ENCODE measurements around the gene KLHL18. TPM values are rescaled to one million over a fixed set of nuclear protein-coding genes. Genes with fewer than 3 reads are reported as not detected.
A peak's percentile ranks its signal among the peaks of the same experiment; 100 is the strongest.
"Not testable (repeated sequence)": the region's sequence is repeated elsewhere in the genome, so short reads cannot be mapped to it uniquely, and the experiment has no call there.

KLHL18 gene
- polyA plus RNA-seq (2013, experiment 1 of 2): 15.4 TPM
- 10.9 TPM for polyA plus RNA-seq (2013, experiment 2 of 2)

DNA sequence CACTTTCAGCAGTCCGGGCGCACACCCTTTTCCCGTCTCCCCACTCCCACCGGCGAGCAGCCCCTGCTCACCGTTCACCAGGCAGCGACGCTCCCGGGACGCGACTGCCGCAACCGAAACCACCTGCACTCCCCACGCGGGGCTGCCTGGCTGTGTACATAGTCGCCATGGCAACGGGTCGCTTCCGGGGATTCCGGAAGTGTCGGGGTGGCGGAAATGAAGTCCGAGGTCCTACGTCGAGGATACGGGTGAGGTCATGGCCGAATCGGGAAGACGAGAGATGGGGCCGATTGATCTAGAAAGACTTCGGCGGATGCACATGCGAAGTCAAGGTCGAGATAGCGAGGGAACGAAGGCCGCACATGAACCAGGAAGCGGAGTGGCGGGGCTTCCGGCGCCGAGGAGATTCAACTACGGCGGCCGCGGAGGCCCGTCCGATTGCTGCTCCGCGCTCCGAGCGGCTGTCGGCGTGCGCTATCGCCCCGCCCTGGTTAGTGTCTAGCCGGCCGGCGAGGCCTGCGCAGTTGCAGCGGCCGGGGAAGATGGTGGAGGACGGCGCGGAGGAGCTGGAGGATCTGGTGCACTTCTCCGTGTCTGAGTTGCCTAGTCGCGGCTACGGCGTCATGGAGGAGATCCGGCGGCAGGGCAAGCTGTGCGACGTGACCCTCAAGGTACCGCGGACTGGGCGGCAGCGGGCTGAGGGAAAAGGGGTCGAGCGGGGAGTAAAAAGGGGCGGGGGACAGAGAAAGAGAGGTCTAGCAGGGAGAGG lies at the start of gene KLHL18, which contains the start of gene KIF9:
TSS of gene KLHL18 (plus strand) at position 521 of the 769 bp plus-strand sequence. CDS start at position 543, 22 bp downstream.
TSS of gene KIF9 (minus strand) at position 376 of the 769 bp plus-strand sequence. CDS start 5,425 bp downstream, outside the sequence.
- 0% methylated on average over 71 of the region's 82 CpGs for WGBS, 2 experiments (ENCODE audit: insufficient coverage in 2 of 2)
- Histone ChIP-seq H3K27ac (ENCODE audit: low read depth, low read length, severe bottlenecking) (peak within 1 kb of the TSS; percentile 97), H3K36me3 (ENCODE audit: control insufficient read depth, insufficient read depth, low read length) (peaks cover 16% of the 10 kb centered on the region)

DNA sequence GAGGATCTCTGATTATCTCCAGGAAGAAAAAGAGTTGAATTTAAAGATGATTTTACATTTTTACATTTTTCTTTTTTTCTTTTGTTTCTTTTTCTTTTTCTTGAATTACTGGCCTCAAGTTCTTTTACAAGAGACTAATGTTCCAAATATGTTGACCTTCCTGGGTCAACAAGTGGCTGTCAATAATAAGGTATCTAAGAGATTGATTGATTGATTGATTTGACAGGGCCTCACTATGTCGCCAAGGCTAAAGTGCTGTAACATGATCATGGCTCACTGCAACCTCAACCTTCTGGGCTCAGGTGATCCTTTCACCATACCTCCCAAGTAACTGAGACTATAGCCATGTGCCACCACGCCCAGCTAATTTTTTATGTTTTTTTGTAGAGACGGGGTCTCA lies 44.7 kb upstream of the KLHL18 start:
- Histone ChIP-seq H3K9me3 (ENCODE audit: control insufficient read depth, low read length) (no peaks in the 10 kb centered on the region), H3K4me1 (ENCODE audit: control insufficient read depth, insufficient read depth, low read length, poor library complexity, severe bottlenecking) (peaks cover 9% of the 10 kb centered on the region), H3K36me3 (ENCODE audit: control insufficient read depth, insufficient read depth, low read length) (no peaks in the 10 kb centered on the region), H3K4me3 (ENCODE audit: extremely low read depth, insufficient read depth, low read length, poor library complexity, severe bottlenecking) (no peak overlapping the region), H3K27ac (ENCODE audit: low read depth, low read length, severe bottlenecking) (no peak overlapping the region)
- 100% methylated on average over 1 of the region's 3 CpGs for WGBS, 2 experiments (ENCODE audit: insufficient coverage in 2 of 2)

More for the DNA sequence above, at the start of gene KLHL18, which contains the start of gene KIF9:
- H3K4me3 ChIP-seq (ENCODE audit: extremely low read depth, insufficient read depth, low read length, poor library complexity, severe bottlenecking): peak within 1 kb of the TSS; percentile 98
- peaks cover 5% of the 10 kb centered on the region for H3K4me1 ChIP-seq (ENCODE audit: control insufficient read depth, insufficient read depth, low read length, poor library complexity, severe bottlenecking)
- H3K9me3 ChIP-seq (ENCODE audit: control insufficient read depth, low read length): no peaks in the 10 kb centered on the region

DNA sequence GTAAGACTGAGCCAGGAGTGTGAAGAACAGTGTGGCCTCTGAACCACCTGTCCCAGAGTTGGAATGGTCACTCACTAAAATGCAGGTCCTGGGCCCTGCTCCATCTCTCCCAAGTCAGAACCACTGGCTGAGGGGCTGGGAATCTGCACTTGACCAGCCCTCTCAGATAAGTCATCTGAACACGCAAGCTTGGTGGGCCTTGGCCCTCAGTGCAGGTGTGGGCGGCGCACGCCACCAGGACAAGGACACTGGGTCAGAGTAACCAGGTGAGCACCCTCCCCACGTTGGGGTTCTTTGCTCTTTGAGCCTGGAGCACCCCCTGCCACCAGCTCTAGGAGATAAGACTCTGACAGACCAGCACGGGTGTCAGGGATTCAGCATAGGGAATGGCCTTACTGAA lies 42.8 kb upstream of the KLHL18 start:
- H3K4me3 ChIP-seq (ENCODE audit: extremely low read depth, insufficient read depth, low read length, poor library complexity, severe bottlenecking): no peak overlapping the region
- no peak overlapping the region for H3K27ac ChIP-seq (ENCODE audit: low read depth, low read length, severe bottlenecking)
- no peaks in the 10 kb centered on the region for H3K9me3 ChIP-seq (ENCODE audit: control insufficient read depth, low read length)
- H3K36me3 ChIP-seq (ENCODE audit: control insufficient read depth, insufficient read depth, low read length): no peaks in the 10 kb centered on the region
- H3K4me1 ChIP-seq (ENCODE audit: control insufficient read depth, insufficient read depth, low read length, poor library complexity, severe bottlenecking): peaks cover 7% of the 10 kb centered on the region
- WGBS, 2 experiments (ENCODE audit: insufficient coverage in 2 of 2): 86 to 100% methylated on average over 5 to 6 of the region's 6 CpGs

DNA sequence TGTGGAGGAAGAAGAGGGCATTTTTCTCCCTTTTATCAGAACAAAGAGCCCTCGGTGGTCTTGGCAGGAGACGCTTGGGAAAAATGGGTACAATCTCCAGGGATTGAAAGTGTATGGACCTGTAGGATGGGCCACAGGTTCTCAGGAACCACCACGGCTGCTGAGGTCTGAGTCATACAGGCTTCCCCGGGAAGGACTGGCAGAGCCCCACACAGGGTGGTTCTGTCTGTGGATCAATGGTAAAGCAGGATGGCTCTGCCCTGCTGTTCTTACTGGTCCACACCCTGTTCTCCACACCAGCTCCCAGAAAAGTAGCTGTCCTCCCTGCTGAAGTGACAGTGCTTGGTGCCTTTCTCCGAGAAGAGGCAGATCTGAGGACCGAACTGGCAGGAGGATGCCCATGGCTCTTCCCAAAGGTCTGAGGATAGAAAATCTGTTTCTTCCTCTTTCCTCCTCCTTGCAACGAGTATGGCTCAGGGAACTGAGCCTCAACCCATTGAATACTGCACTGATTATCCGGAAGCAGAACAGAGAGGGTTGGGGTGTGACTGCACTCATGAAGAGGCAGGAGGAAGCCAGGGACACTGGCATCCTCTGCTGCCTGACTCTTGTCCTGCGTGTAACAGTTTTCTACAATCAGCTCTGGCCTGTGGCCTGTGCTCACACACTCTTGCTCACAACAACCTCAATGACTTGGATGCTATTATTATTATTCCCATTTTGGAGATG lies 39.2 kb upstream of the KLHL18 start:
- WGBS, 2 experiments (ENCODE audit: insufficient coverage in 2 of 2): 88 to 91% methylated on average over 7 of the region's 9 CpGs
- H3K4me1 ChIP-seq (ENCODE audit: control insufficient read depth, insufficient read depth, low read length, poor library complexity, severe bottlenecking): no peaks in the 10 kb centered on the region
- no peaks in the 10 kb centered on the region for H3K36me3 ChIP-seq (ENCODE audit: control insufficient read depth, insufficient read depth, low read length)
- no peak overlapping the region for H3K27ac ChIP-seq (ENCODE audit: low read depth, low read length, severe bottlenecking)
- H3K4me3 ChIP-seq (ENCODE audit: extremely low read depth, insufficient read depth, low read length, poor library complexity, severe bottlenecking): no peak overlapping the region
- no peaks in the 10 kb centered on the region for H3K9me3 ChIP-seq (ENCODE audit: control insufficient read depth, low read length)

DNA sequence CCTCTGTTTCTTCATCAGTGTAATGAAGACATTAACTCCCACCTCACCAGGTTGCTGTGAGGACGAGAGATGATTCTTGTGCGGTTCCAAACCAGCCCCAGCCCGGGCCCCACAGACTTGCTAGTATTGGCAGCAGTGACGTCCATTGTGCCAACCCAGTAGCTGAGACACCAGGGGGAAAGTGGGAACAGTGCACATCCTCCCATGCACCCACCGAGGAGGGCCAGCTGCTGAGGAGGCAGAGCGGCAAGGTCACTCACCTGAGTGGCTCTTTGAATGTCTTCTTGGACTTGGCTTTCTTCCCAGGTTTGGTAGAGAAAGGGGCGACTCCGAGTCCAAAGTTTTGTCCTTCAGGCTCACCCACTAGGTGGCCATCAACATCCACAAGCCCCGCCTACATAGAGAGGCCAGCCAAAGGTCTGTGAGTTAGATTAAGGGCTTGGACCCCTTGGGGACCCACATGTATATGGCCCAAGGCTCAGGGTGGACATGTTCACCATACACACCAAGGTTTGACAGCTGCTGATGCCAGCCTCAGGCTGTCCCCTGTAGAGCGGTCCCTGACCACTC lies 38.1 kb upstream of the KLHL18 start:
- 94% methylated on average over 7 to 8 of the region's 10 CpGs for WGBS, 2 experiments (ENCODE audit: insufficient coverage in 2 of 2)

DNA sequence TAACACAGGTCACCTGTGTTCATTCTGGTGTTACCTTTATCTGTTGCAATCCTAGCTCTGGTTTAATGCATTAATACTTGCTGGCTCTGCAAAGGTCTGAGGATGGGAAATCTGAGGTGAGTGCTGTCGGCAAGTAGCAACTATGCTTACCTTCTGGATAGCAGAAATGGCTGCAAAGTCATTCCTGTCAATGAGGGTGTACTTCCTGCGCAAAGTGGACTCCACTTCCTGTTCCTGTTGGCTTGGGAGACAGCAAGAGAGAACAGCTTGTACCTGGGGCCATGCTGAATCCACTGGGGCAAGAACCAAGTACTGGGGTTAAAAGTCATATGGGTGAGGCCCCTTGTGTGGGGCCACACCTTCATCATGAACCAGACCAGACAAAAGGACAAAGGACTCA lies 37.5 kb upstream of the KLHL18 start:
- no peaks in the 10 kb centered on the region for H3K36me3 ChIP-seq (ENCODE audit: control insufficient read depth, insufficient read depth, low read length)
- no peaks in the 10 kb centered on the region for H3K9me3 ChIP-seq (ENCODE audit: control insufficient read depth, low read length)
- no peak overlapping the region for H3K4me3 ChIP-seq (ENCODE audit: extremely low read depth, insufficient read depth, low read length, poor library complexity, severe bottlenecking)
- WGBS, 2 experiments (ENCODE audit: insufficient coverage in 2 of 2): 90 to 96% methylated on average over 2 of the region's 2 CpGs
- no peaks in the 10 kb centered on the region for H3K4me1 ChIP-seq (ENCODE audit: control insufficient read depth, insufficient read depth, low read length, poor library complexity, severe bottlenecking)
- H3K27ac ChIP-seq (ENCODE audit: low read depth, low read length, severe bottlenecking): no peak overlapping the region

More for the DNA sequence above, 38.1 kb upstream of the KLHL18 start:
- Histone ChIP-seq H3K9me3 (ENCODE audit: control insufficient read depth, low read length) (no peaks in the 10 kb centered on the region), H3K4me1 (ENCODE audit: control insufficient read depth, insufficient read depth, low read length, poor library complexity, severe bottlenecking) (no peaks in the 10 kb centered on the region), H3K27ac (ENCODE audit: low read depth, low read length, severe bottlenecking) (no peak overlapping the region), H3K36me3 (ENCODE audit: control insufficient read depth, insufficient read depth, low read length) (no peaks in the 10 kb centered on the region), H3K4me3 (ENCODE audit: extremely low read depth, insufficient read depth, low read length, poor library complexity, severe bottlenecking) (no peak overlapping the region)

DNA sequence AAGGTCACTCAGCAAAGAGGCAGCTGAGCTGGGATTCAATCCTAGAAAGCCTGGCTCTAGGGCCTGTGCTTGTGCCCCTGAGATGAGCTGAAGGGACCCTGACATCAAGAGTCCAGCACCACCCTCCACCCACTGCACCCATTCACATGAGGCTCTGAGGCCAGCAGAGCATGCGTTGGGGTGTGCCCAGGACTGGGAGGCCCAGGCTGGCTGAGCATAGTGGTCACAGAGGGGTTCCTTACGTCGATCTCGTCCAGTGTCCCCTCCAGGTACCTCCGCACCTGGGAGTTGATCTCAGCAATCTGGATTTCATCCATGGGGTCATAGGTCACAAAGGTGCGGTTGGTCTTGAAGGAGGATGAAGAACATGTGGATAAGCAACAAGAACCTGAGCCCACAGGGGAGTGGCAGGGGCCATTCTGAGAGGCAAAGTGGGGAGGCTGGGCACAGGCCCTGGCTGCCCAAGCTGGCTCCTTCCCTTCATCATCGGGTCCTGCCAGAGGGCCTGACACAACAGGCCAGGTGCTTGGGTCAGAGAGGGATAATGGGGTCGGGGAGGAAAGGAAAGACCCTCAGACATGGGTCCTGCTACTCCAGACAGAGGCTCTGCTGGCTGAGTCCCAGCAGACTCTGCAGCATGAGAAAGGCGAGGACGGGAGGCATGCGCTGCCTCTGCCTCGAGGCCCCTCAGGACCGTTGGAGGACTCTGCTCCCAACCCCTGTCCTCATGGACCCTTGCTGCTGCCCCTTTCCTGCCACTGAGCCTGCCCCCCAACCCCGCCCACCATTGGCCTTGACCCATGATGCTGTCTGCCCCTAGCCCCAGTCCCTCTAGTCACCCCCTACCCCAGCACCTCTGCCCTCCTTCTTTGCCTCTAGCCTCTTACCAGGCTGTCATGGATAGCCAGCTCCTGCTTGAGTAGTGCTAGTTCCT lies 35.3 kb upstream of the KLHL18 start:
- no peaks in the 10 kb centered on the region for H3K36me3 ChIP-seq (ENCODE audit: control insufficient read depth, insufficient read depth, low read length)
- no peaks in the 10 kb centered on the region for H3K4me1 ChIP-seq (ENCODE audit: control insufficient read depth, insufficient read depth, low read length, poor library complexity, severe bottlenecking)
- no peaks in the 10 kb centered on the region for H3K9me3 ChIP-seq (ENCODE audit: control insufficient read depth, low read length)
- H3K4me3 ChIP-seq (ENCODE audit: extremely low read depth, insufficient read depth, low read length, poor library complexity, severe bottlenecking): no peak overlapping the region
- H3K27ac ChIP-seq (ENCODE audit: low read depth, low read length, severe bottlenecking): no peak overlapping the region
- 88 to 97% methylated on average over 13 to 14 of the region's 14 CpGs for WGBS, 2 experiments (ENCODE audit: insufficient coverage in 2 of 2)

DNA sequence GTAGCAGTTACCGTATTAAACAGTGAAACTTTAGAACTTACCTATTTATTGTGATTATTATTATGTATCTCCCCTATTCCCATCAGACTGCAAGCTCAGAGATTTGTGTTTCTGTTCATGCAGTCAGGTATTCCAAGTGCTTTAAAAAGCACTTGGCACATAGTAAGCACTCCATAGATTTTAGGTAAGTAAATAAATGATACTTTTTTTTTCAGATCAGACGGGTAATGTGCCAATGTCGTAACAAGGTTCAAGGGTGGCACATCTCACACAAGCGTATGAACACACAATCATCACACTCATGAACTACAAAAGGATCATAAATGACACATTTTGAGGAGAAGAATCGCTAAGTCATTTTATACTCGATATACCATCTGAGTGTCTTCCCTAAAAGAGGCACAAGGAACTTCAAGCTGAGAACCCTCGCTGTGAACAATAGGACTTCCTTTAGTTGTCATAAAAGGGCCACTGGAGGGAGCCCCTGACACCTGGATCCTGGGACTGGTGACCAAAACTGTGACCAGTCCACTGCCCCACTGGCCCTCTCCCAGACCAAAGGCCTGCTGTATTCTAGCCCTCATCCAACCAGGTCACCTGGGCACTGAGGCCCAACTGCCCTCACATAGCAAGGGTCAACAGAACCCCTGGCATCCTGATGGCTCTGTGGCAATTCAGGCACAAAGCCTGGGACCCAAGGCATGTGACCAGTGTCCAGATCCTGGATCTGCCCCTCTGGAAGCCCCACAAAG lies 32.3 kb upstream of the KLHL18 start:
- no peak overlapping the region for H3K27ac ChIP-seq (ENCODE audit: low read depth, low read length, severe bottlenecking)
- H3K4me3 ChIP-seq (ENCODE audit: extremely low read depth, insufficient read depth, low read length, poor library complexity, severe bottlenecking): no peak overlapping the region
- H3K4me1 ChIP-seq (ENCODE audit: control insufficient read depth, insufficient read depth, low read length, poor library complexity, severe bottlenecking): no peaks in the 10 kb centered on the region
- H3K36me3 ChIP-seq (ENCODE audit: control insufficient read depth, insufficient read depth, low read length): no peaks in the 10 kb centered on the region
- 73 to 86% methylated on average over 1 to 6 of the region's 7 CpGs for WGBS, 2 experiments (ENCODE audit: insufficient coverage in 2 of 2)
- H3K9me3 ChIP-seq (ENCODE audit: control insufficient read depth, low read length): no peaks in the 10 kb centered on the region

DNA sequence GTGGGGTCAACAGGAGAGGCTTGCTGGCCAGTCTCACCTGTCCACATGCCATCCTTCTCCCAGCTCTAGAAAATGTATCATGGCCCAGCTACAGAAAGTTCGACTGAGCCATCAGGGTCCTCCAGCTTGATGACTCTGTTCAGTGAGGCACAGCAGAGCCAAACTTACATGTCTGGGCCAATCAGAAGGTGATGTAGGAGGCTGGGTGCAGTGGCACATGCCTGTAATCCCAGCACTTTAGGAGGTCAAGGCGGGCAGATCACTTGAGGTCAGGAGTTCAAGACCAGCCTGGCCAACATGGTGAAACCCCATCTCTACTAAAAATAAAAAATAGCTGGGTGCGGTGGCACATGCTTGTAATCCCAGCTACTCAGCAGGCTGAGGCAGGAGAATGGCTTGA lies 31.7 kb upstream of the KLHL18 start:
- not testable (repeated sequence) for H3K36me3 ChIP-seq (ENCODE audit: control insufficient read depth, insufficient read depth, low read length)

More for the DNA sequence above, 31.7 kb upstream of the KLHL18 start:
- H3K27ac ChIP-seq (ENCODE audit: low read depth, low read length, severe bottlenecking); H3K4me1 ChIP-seq (ENCODE audit: control insufficient read depth, insufficient read depth, low read length, poor library complexity, severe bottlenecking); H3K4me3 ChIP-seq (ENCODE audit: extremely low read depth, insufficient read depth, low read length, poor library complexity, severe bottlenecking); H3K9me3 ChIP-seq (ENCODE audit: control insufficient read depth, low read length): not testable (repeated sequence)
- WGBS, 2 experiments (ENCODE audit: insufficient coverage in 2 of 2): 66 to 76% methylated on average over 2 to 3 of the region's 3 CpGs

Measured in mesodermal cell (in vitro differentiated cells).